Coronary artery (tissue), 2 donors: ENCODE data around the gene RNF208.
A peak's percentile ranks its signal among the peaks of the same experiment; 100 is the strongest.
"Not testable (repeated sequence)": the region's sequence is repeated elsewhere in the genome, so short reads cannot be mapped to it uniquely, and the experiment has no call there.

Source experiments
- DNase-seq: peaks from one replicate; pipeline ENCODE4 v3.0.0-alpha.2; 2017; ENCODE audit warnings: low spot score
- H3K27ac ChIP-seq, 2 donors: fragments of 200-600 bp; sonication (generic); one replicate each; pipeline ENCODE4 v1.5.1; 2016 to 2019
- H3K4me3 ChIP-seq: fragments of 200-600 bp; sonication (generic); 2 replicates; pipeline ENCODE4 v1.5.1; 2016; ENCODE audit warnings: mild to moderate bottlenecking, moderate library complexity
- TF ChIP-seq, protein P1 (sequence below): fragments of 200-600 bp; sonication (generic); IDR thresholded peaks from one replicate; pipeline ENCODE4 v1.5.1; 2019; ENCODE audit warnings: antibody characterized with exemption

RNF208 gene

GRCh38 chr9:137262173-137262908 is 40.3 kb upstream of the RNF208 start:
- H3K27ac ChIP-seq, DNase-seq, H3K4me3 ChIP-seq: not testable (repeated sequence)
- TF ChIP-seq, protein P1, sequence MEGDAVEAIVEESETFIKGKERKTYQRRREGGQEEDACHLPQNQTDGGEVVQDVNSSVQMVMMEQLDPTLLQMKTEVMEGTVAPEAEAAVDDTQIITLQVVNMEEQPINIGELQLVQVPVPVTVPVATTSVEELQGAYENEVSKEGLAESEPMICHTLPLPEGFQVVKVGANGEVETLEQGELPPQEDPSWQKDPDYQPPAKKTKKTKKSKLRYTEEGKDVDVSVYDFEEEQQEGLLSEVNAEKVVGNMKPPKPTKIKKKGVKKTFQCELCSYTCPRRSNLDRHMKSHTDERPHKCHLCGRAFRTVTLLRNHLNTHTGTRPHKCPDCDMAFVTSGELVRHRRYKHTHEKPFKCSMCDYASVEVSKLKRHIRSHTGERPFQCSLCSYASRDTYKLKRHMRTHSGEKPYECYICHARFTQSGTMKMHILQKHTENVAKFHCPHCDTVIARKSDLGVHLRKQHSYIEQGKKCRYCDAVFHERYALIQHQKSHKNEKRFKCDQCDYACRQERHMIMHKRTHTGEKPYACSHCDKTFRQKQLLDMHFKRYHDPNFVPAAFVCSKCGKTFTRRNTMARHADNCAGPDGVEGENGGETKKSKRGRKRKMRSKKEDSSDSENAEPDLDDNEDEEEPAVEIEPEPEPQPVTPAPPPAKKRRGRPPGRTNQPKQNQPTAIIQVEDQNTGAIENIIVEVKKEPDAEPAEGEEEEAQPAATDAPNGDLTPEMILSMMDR, result peak; percentile 20

DNA sequence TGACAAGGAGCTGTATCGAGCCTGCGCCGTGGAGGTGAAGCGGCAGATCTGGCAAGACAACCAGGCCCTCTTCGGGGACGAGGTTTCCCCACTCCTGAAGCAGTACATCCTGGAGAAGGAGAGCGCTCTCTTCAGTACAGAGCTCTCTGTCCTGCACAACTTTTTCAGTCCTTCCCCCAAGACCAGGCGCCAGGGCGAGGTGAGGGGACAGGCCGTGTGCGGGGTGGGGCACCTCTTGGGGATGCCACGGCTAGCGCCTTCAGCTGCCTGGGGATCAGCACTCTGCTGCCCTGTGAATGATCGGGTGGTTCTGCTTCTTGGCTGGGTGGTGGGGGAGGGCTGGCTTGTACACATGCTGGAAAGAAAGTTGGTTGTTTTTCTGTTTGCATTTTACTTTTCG is 34.8 kb upstream of the RNF208 start:
- TF ChIP-seq, protein P1, result no peak
- H3K27ac ChIP-seq, result no peak overlapping the region
- H3K4me3 ChIP-seq, result peak overlapping the region; percentile 93
- no peak for DNase-seq

DNA sequence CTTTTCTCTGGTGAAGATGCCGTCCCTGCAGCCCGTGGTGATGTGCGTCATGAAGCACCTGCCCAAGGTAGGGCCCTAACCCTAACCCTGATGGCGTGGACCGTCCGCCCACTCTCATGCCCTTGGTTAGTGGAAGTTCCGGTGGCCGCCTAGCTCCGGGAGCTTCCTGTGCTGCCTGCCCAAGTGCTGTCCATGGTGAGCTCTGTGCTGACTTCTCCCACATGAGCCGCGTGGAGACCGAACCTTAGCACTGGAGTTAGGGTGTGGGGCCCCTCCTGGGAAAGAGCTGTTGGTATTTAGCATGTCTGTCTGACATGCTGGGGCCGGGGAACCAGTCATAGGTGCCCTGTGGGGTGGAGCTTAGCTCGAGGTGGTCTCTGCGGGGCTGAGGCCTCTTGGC is 34.3 kb upstream of the RNF208 start:
- TF ChIP-seq, protein P1, result no peak
- Histone ChIP-seq H3K27ac (no peak overlapping the region), H3K4me3 (peak overlapping the region; percentile 93)
- no peak for DNase-seq

DNA sequence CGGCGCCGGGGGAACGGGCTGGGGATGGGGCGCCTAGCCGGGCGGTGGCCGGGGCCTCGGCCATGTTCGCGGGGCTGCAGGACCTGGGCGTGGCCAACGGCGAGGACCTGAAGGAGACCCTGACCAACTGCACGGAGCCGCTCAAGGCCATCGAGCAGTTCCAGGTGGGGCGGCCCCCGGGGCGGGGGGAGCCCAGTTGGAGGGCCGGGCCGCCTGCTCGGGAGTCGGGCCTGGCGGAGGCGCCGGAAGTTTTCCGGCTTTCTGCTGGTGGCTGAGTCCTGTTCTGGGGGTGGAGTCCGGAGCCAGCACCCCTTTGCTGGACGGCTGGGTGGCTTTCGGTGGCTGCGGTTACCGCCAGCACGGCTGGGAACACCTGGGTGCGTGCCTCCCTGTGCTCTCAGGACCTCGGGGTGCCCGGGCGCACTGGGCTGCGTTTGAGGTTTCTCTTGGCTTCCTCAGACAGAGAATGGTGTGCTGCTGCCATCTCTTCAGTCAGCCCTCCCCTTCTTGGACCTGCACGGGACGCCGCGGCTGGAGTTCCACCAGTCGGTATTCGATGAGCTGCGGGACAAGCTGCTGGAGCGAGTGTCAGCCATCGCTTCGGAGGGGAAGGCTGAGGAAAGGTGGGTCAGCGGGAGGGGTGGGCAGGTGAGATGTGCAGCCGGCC is 33.5 kb upstream of the RNF208 start:
- H3K4me3 ChIP-seq, result peak overlapping the region; percentile 93
- H3K27ac ChIP-seq, result peak overlapping the region; percentile 45 to 81
- no peak for DNase-seq
- TF ChIP-seq, protein P1, result no peak

DNA sequence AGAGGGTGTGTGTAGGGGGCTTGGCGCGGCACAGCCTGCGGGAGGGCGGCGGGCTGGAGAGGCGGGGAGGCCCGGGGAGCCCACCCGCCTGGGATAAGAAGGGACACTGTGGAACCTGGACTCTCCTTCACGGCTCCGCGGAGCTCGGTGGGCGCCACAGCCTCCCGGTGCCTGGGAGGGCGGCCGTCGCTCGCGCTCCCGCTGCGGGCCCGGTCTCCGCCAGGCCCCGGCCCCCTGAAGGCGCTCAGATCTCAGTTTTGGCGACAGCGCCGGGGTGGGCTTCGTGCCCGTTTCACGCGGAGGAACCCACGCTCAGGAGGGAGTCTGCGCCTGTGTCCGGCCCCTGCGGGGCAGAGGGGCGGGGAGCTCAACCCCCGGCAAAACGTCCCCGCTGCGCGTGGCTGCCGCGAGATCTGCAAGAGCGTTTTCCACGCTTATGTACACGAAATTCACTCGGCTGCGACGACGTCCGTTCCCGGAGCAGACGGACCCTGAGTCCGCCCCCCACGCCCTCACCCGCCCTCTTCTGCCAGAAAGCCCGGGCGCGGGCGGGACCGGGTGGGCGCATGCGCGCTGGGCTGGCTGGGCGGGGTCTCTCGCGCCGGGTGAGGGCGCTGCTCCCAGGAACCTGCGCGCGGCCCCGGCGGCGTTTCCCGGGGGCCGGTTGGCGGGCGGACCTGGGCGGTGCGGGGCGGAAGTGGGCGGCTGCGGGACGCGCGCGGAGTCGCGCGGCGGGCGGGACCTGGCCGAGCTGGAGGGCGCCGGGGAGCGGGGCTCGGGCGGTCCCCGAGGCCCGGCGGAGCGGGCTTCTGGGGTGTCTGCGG is 32.8 kb upstream of the RNF208 start, which contains the start of gene NELFB:
NELFB (plus strand) TSS at position 704 of the 824 bp plus-strand sequence.
- Histone ChIP-seq H3K27ac (peak within 1 kb of the TSS; percentile 45 to 81), H3K4me3 (peak within 1 kb of the TSS; percentile 93)
- peak; percentile 91 for DNase-seq
- TF ChIP-seq, protein P1, result no peak

GRCh38 chr9:137253717-137254623 is 31.9 kb upstream of the RNF208 start:
- Histone ChIP-seq H3K27ac (peak overlapping the region in 1 of 2 donors; percentile 81), H3K4me3 (peak overlapping the region; percentile 93)
- TF ChIP-seq, protein P1, result no peak
- DNase-seq, result no peak
